Keratinocyte (primary cell): ENCODE data around the gene KIFAP3. TPM values are rescaled to one million over a fixed set of nuclear protein-coding genes. Genes with fewer than 3 reads are reported as not detected.

Experiments used
- DNase-seq: peaks from one replicate; pipeline ENCODE4 v3.0.0-alpha.2; 2011; ENCODE audit warnings: low read depth, missing footprints, low spot score
- FAIRE-seq: peaks from 2 replicates; lab custom pipeline; 2011; peaks lifted over from hg19 to GRCh38; lab: Jason Lieb, UNC
- H2AFZ ChIP-seq: 2 replicates; pipeline ENCODE4 v1.6.0; 2012; ENCODE audit warnings: low read length, control low read depth, inconsistent platforms; ENCODE audit not compliant: control insufficient read depth
- H3K27ac ChIP-seq: 2 replicates; pipeline ENCODE4 v1.5.1; 2011; ENCODE audit warnings: low read length; ENCODE audit not compliant: control insufficient read depth, insufficient read depth
- H3K27me3 ChIP-seq: 3 replicates; pipeline ENCODE4 v1.6.0; 2011; ENCODE audit warnings: low read length; ENCODE audit not compliant: control insufficient read depth, insufficient read depth; ENCODE audit errors: extremely low read depth
- H3K36me3 ChIP-seq, 2 experiments: 2 replicates in 1 of 2; 3 replicates in 1 of 2; pipeline ENCODE4 v1.5.1; 2011; ENCODE audit warnings: low read length in 2 of 2, mild to moderate bottlenecking in 1 of 2; ENCODE audit not compliant: control insufficient read depth in 2 of 2, insufficient read depth in 2 of 2; ENCODE audit errors: extremely low read depth in 1 of 2
- H3K4me1 ChIP-seq: 3 replicates; pipeline ENCODE4 v1.5.1; 2011; ENCODE audit warnings: low read length; ENCODE audit not compliant: control insufficient read depth, insufficient read depth; ENCODE audit errors: extremely low read depth
- H3K4me2 ChIP-seq: 3 replicates; pipeline ENCODE4 v1.6.0; 2011; ENCODE audit warnings: low read depth, low read length; ENCODE audit not compliant: control insufficient read depth, insufficient read depth; ENCODE audit errors: extremely low read depth
- H3K4me3 ChIP-seq, 3 experiments: fragments of 200-600 bp in 1 of 3; sonication (generic) in 1 of 3; 2 replicates in 2 of 3; 3 replicates in 1 of 3; pipeline ENCODE4 v1.5.1; 2011 to 2016; ENCODE audit warnings: low read length in 3 of 3, mild to moderate bottlenecking in 3 of 3, control low read depth in 2 of 3, inconsistent platforms in 1 of 3, low read depth in 1 of 3, mixed read lengths in 1 of 3, mixed run types in 1 of 3, moderate library complexity in 1 of 3; ENCODE audit not compliant: control insufficient read depth in 2 of 3, insufficient read depth in 2 of 3; ENCODE audit errors: extremely low read depth in 1 of 3
- H3K79me2 ChIP-seq: 2 replicates; pipeline ENCODE4 v1.6.0; 2012; ENCODE audit warnings: low read length; ENCODE audit not compliant: control insufficient read depth, insufficient read depth
- H3K9ac ChIP-seq: 3 replicates; pipeline ENCODE4 v1.6.0; 2011; ENCODE audit warnings: low read length; ENCODE audit not compliant: control insufficient read depth, insufficient read depth; ENCODE audit errors: extremely low read depth
- H3K9me1 ChIP-seq: 3 replicates; pipeline ENCODE4 v1.6.0; 2011; ENCODE audit warnings: low read length; ENCODE audit not compliant: control insufficient read depth, insufficient read depth; ENCODE audit errors: extremely low read depth
- H3K9me3 ChIP-seq: 2 replicates; pipeline ENCODE4 v1.5.1; 2012; ENCODE audit warnings: low read depth, low read length; ENCODE audit not compliant: control insufficient read depth
- H4K20me1 ChIP-seq: 3 replicates; pipeline ENCODE4 v1.6.0; 2011; ENCODE audit warnings: low read length; ENCODE audit not compliant: control insufficient read depth, insufficient read depth; ENCODE audit errors: extremely low read depth
- CTCF ChIP-seq, 3 experiments: IDR thresholded peaks in 1 of 3; conservative IDR thresholded peaks in 1 of 3; optimal IDR thresholded peaks in 1 of 3; 2 replicates in 2 of 3; 3 replicates in 1 of 3; pipeline versions ENCODE3 to v1.5.1; 2011; ENCODE audit warnings: low read length in 3 of 3, mild to moderate bottlenecking in 3 of 3, moderate library complexity in 2 of 3, control low read depth in 1 of 3, inconsistent platforms in 1 of 3; ENCODE audit not compliant: insufficient read depth in 2 of 3; ENCODE audit errors: extremely low read depth in 1 of 3
- EZH2 ChIP-seq: IDR thresholded peaks from one replicate; pipeline ENCODE4 v1.6.1; 2012; ENCODE audit warnings: inconsistent platforms, mild to moderate bottlenecking, low read length, moderate library complexity
- dilution Hi-C: fragments of 300-500 bp; cut with MboI; formaldehyde crosslinking; loops from one replicate; pipeline ENCODE4 v1.7.0; 2020; ENCODE audit warnings: low sequenced_read_pairs; ENCODE audit not compliant: extremely low pct_ligation_motif_present
- polyA plus RNA-seq, 5 experiments: library from polyadenylated mRNA; depleted of rRNA in 3 of 5; stranded (reverse) in 3 of 5; stranded (forward) in 1 of 5; unstranded in 1 of 5; fragments of >200 nt; gene quantifications; 1 replicate in 1 of 5; 2 replicates in 3 of 5; 3 replicates in 1 of 5; pipeline versions ENCODE4 v1.2.1 to v1.2.3, GENCODE V29; 2011 to 2012; ENCODE audit warnings: missing spikeins in 2 of 5, low read depth in 1 of 5, low replicate concordance in 1 of 5

KIFAP3 gene
- polyA plus RNA-seq, 1 donor (not counting 4 experiments of a cell fraction or from before 2014, with no cell fraction given), result 25.2 TPM

GRCh38 chr1:169886422-169886821 is 188.1 kb downstream of the KIFAP3 start:
- peaks cover 6 to 12% of the 10 kb centered on the region in 2 experiments for H3K36me3 ChIP-seq
- no peak overlapping the region for H3K9ac ChIP-seq
- H3K9me3 ChIP-seq, result no peaks in the 10 kb centered on the region
- H3K4me3 ChIP-seq, result no peak overlapping the region
- no peak for DNase-seq
- FAIRE-seq, result no peak
- H3K4me1 ChIP-seq, result peaks cover 7% of the 10 kb centered on the region
- no peak overlapping the region for H3K4me2 ChIP-seq
- no peak overlapping the region for H2AFZ ChIP-seq
- TF ChIP-seq EZH2 (no peak), CTCF (optimal IDR thresholded peaks at IDR 0.05 in 1 of 3, IDR thresholded peaks at IDR 0.05 in 1 of 3, conservative IDR thresholded peaks at IDR 0.05 in 1 of 3; ENCODE audit: extremely low read depth in 1 of 3, insufficient read depth in 2 of 3, low read length in 3 of 3) (no peak)
- no peaks in the 10 kb centered on the region for H3K27me3 ChIP-seq
- no peaks in the 10 kb centered on the region for H4K20me1 ChIP-seq
- dilution Hi-C loops, result no loop called here
- no peak overlapping the region for H3K27ac ChIP-seq
- H3K79me2 ChIP-seq, result peaks cover 22% of the 10 kb centered on the region
- H3K9me1 ChIP-seq, result no peaks in the 10 kb centered on the region

GRCh38 chr1:169885207-169885606 is 189.3 kb downstream of the KIFAP3 start:
- H3K4me1 ChIP-seq, result no peaks in the 10 kb centered on the region
- no peak for FAIRE-seq
- H3K4me2 ChIP-seq, result no peak overlapping the region
- H3K9me3 ChIP-seq, result no peaks in the 10 kb centered on the region
- dilution Hi-C loops, result no loop called here
- no peak overlapping the region for H3K27ac ChIP-seq
- no peaks in the 10 kb centered on the region for H4K20me1 ChIP-seq
- H3K79me2 ChIP-seq, result peaks cover 15% of the 10 kb centered on the region
- no peak for DNase-seq
- TF ChIP-seq CTCF (optimal IDR thresholded peaks at IDR 0.05 in 1 of 3, IDR thresholded peaks at IDR 0.05 in 1 of 3, conservative IDR thresholded peaks at IDR 0.05 in 1 of 3; ENCODE audit: extremely low read depth in 1 of 3, insufficient read depth in 2 of 3, low read length in 3 of 3) (no peak), EZH2 (no peak)
- H3K36me3 ChIP-seq, result peaks cover 6 to 12% of the 10 kb centered on the region in 2 experiments
- no peak overlapping the region for H3K4me3 ChIP-seq
- no peaks in the 10 kb centered on the region for H3K27me3 ChIP-seq
- no peak overlapping the region for H3K9ac ChIP-seq
- no peaks in the 10 kb centered on the region for H3K9me1 ChIP-seq
- no peak overlapping the region for H2AFZ ChIP-seq
